ENCODE results near the gene PTPRT.

Gene PTPRT

DNA sequence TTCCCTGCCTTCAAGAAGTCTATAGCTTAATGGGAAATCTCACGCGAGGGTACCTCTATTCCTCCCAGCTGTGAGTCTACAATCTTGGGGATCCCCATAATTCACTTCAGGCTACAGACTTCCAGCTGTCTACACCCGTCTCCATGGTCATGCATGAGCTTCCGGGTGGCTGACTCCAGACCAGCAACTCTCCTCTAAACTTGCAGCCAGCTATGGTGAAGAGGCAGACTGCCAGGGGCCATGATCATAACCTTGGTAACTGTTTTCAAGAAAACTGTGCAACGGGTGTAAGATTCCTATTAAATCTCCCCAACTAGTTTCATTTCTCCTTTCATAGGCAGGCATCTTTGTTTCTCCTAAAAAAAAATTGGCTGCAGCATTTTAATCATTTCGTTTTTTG lies 1037.1 kb downstream of the PTPRT start:
- H3K27me3 ChIP-seq (ENCODE audit: insufficient read depth, low read length): no peaks in the 10 kb centered on the region
- H3K79me2 ChIP-seq (ENCODE audit: control insufficient read depth, insufficient read depth, low read length, unreplicated experiment): no peaks in the 10 kb centered on the region
- H3K4me1 ChIP-seq (ENCODE audit: control insufficient read depth, insufficient read depth, low read length, unreplicated experiment): no peaks in the 10 kb centered on the region
- no peak overlapping the region for H2AFZ ChIP-seq (ENCODE audit: low read length, unreplicated experiment)
- no peak overlapping the region for H3K27ac ChIP-seq (ENCODE audit: low read depth, low read length)
- no peak overlapping the region for H3K4me3 ChIP-seq (ENCODE audit: low read depth, low read length)
- no peaks in the 10 kb centered on the region for H3K36me3 ChIP-seq (ENCODE audit: insufficient read depth, low read length)

- Histone ChIP-seq H3K4me3 (ENCODE audit: low read depth, low read length) (no peak overlapping the region), H3K4me1 (ENCODE audit: control insufficient read depth, insufficient read depth, low read length, unreplicated experiment) (no peaks in the 10 kb centered on the region), H3K27me3 (ENCODE audit: insufficient read depth, low read length) (no peaks in the 10 kb centered on the region)
These were observed 1039.5 kb downstream of the PTPRT start for GRCh38 chr20:42150230-42150629.

DNA sequence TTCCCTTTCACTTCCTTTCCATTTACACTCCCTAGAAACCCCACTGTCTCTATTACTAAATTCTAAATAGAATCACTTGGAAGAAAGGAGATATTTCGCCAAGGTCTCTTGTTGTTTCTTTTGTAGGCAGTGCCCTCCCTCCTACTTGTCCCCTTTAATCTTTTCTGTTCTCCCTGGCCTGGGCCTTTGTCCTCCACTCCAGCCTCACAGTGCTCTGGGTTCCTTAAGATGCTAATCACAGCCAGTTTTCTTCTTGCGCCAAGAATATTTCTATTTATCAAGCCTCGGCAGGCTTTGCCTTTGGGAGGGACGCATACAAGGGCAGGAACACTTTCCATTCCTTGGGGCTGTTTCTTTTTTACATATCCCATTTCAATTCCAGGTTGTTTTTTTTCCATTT lies 1051.0 kb downstream of the PTPRT start:
- Histone ChIP-seq H3K4me3 (ENCODE audit: low read depth, low read length) (no peak overlapping the region), H3K27me3 (ENCODE audit: insufficient read depth, low read length) (no peaks in the 10 kb centered on the region), H3K36me3 (ENCODE audit: insufficient read depth, low read length) (no peaks in the 10 kb centered on the region), H2AFZ (ENCODE audit: low read length, unreplicated experiment) (no peak overlapping the region), H3K4me1 (ENCODE audit: control insufficient read depth, insufficient read depth, low read length, unreplicated experiment) (no peaks in the 10 kb centered on the region), H3K79me2 (ENCODE audit: control insufficient read depth, insufficient read depth, low read length, unreplicated experiment) (no peaks in the 10 kb centered on the region), H3K27ac (ENCODE audit: low read depth, low read length) (no peak overlapping the region)

More at GRCh38 chr20:42150230-42150629, 1039.5 kb downstream of the PTPRT start:
- no peak overlapping the region for H2AFZ ChIP-seq (ENCODE audit: low read length, unreplicated experiment)
- H3K36me3 ChIP-seq (ENCODE audit: insufficient read depth, low read length): no peaks in the 10 kb centered on the region
- H3K27ac ChIP-seq (ENCODE audit: low read depth, low read length): no peak overlapping the region
- H3K79me2 ChIP-seq (ENCODE audit: control insufficient read depth, insufficient read depth, low read length, unreplicated experiment): no peaks in the 10 kb centered on the region

DNA sequence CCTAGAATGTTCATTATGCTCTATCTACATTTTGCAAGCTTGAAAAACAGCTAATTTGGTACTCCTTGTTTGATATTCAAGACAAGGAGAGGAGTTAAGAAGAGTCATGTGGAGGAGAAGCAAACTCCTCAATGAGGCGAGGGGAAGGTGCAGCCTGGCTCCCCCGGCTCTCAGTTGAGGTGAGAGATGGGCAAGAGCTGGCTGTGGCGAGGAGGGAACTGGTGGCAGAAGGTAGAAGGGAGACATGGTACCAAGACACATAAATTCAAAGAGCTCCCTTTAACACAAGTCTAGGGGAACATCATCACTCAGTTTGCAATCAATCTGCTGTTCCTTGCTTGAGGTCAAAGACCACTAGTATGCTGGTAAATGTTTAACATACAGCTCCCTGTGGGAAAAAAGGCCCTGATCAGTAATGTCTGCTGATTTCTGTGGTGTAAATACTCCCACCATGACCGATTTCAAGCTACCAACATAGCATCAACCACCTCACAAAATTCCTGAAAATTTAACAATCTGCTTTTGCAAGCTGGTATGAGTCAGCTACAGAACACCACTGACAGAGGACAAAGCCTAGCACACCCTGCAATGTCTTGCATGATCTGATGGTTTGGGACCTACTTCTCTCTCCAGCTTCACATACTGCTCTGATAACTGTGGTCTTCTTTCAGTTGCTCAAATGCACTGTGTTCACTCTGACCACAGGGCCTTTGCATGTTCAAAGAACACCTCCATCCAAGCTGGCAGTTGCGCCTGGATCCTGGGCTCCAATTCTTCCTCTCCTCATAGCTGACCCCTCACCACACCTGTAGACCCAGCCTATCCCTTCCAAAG lies 1055.2 kb downstream of the PTPRT start:
- no peaks in the 10 kb centered on the region for H3K27me3 ChIP-seq (ENCODE audit: insufficient read depth, low read length)

GRCh38 chr20:42130810-42131596 lies 1058.7 kb downstream of the PTPRT start:
- Histone ChIP-seq H3K4me1 (ENCODE audit: control insufficient read depth, insufficient read depth, low read length, unreplicated experiment) (no peaks in the 10 kb centered on the region), H3K79me2 (ENCODE audit: control insufficient read depth, insufficient read depth, low read length, unreplicated experiment) (no peaks in the 10 kb centered on the region), H3K27ac (ENCODE audit: low read depth, low read length) (no peak overlapping the region), H3K27me3 (ENCODE audit: insufficient read depth, low read length) (no peaks in the 10 kb centered on the region), H3K36me3 (ENCODE audit: insufficient read depth, low read length) (no peaks in the 10 kb centered on the region), H3K4me3 (ENCODE audit: low read depth, low read length) (no peak overlapping the region), H2AFZ (ENCODE audit: low read length, unreplicated experiment) (no peak overlapping the region)

More for the DNA sequence above, 1055.2 kb downstream of the PTPRT start:
- Histone ChIP-seq H3K36me3 (ENCODE audit: insufficient read depth, low read length) (no peaks in the 10 kb centered on the region), H3K79me2 (ENCODE audit: control insufficient read depth, insufficient read depth, low read length, unreplicated experiment) (no peaks in the 10 kb centered on the region), H3K4me1 (ENCODE audit: control insufficient read depth, insufficient read depth, low read length, unreplicated experiment) (no peaks in the 10 kb centered on the region), H2AFZ (ENCODE audit: low read length, unreplicated experiment) (no peak overlapping the region), H3K4me3 (ENCODE audit: low read depth, low read length) (no peak overlapping the region), H3K27ac (ENCODE audit: low read depth, low read length) (no peak overlapping the region)

DNA sequence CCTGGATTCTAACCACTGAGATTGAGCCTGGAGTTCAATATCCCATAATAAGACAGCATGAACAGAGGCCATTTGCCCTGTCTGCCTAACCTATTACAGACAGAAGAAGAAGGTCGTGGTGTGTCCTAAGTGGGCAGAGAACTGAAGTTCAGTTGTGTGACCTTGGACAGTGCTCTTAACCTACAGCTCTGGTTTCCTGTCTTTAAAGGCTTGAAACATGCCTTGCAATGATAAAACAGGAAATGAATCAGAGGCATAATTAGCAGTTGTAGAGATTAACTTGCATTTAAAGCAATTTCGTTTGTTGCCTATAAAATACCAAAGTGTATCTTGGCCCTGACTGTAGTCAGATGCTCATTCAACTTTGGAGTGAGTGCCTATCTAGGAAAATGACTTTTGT lies 1064.3 kb downstream of the PTPRT start:
- H3K27ac ChIP-seq (ENCODE audit: low read depth, low read length): no peak overlapping the region
- no peak overlapping the region for H2AFZ ChIP-seq (ENCODE audit: low read length, unreplicated experiment)
- no peak overlapping the region for H3K4me3 ChIP-seq (ENCODE audit: low read depth, low read length)
- no peaks in the 10 kb centered on the region for H3K79me2 ChIP-seq (ENCODE audit: control insufficient read depth, insufficient read depth, low read length, unreplicated experiment)
- no peaks in the 10 kb centered on the region for H3K27me3 ChIP-seq (ENCODE audit: insufficient read depth, low read length)
- no peaks in the 10 kb centered on the region for H3K4me1 ChIP-seq (ENCODE audit: control insufficient read depth, insufficient read depth, low read length, unreplicated experiment)
- no peaks in the 10 kb centered on the region for H3K36me3 ChIP-seq (ENCODE audit: insufficient read depth, low read length)

DNA sequence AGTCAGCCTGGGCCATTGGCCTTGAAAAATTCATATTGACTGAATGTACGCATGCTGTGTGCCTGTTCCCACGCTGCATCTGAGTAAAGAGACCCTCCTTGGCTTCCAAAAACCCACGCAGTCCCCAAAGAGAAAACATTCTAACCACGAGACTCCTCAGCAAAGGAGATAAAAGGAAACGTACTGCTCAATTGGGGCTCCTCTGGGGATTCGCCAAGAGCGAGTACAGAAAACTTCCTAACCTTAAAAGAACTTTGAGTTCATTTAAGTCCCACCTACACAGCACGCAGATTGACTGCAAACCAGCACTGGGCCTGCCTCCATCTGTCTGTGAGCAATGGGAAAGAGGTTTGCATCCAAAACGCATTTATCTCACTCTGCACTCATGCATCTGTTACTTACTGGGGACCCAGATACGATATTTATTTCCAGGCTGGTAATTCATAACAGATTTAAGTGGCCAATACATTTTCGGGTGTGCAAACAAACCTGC lies 1065.7 kb downstream of the PTPRT start:
- no peaks in the 10 kb centered on the region for H3K79me2 ChIP-seq (ENCODE audit: control insufficient read depth, insufficient read depth, low read length, unreplicated experiment)
- H3K36me3 ChIP-seq (ENCODE audit: insufficient read depth, low read length): no peaks in the 10 kb centered on the region
- no peak overlapping the region for H3K27ac ChIP-seq (ENCODE audit: low read depth, low read length)
- no peak overlapping the region for H2AFZ ChIP-seq (ENCODE audit: low read length, unreplicated experiment)
- no peaks in the 10 kb centered on the region for H3K4me1 ChIP-seq (ENCODE audit: control insufficient read depth, insufficient read depth, low read length, unreplicated experiment)
- H3K27me3 ChIP-seq (ENCODE audit: insufficient read depth, low read length): no peaks in the 10 kb centered on the region
- H3K4me3 ChIP-seq (ENCODE audit: low read depth, low read length): no peak overlapping the region

- H3K27me3 ChIP-seq (ENCODE audit: insufficient read depth, low read length): no peaks in the 10 kb centered on the region
- no peaks in the 10 kb centered on the region for H3K36me3 ChIP-seq (ENCODE audit: insufficient read depth, low read length)
- no peak overlapping the region for H3K4me3 ChIP-seq (ENCODE audit: low read depth, low read length)
- H2AFZ ChIP-seq (ENCODE audit: low read length, unreplicated experiment): no peak overlapping the region
- H3K27ac ChIP-seq (ENCODE audit: low read depth, low read length): no peak overlapping the region
- no peaks in the 10 kb centered on the region for H3K79me2 ChIP-seq (ENCODE audit: control insufficient read depth, insufficient read depth, low read length, unreplicated experiment)
- H3K4me1 ChIP-seq (ENCODE audit: control insufficient read depth, insufficient read depth, low read length, unreplicated experiment): no peaks in the 10 kb centered on the region
These were observed 1071.1 kb downstream of the PTPRT start for GRCh38 chr20:42118409-42119125.

GRCh38 chr20:42118001-42118400 lies 1071.7 kb downstream of the PTPRT start:
- Histone ChIP-seq H3K4me3 (ENCODE audit: low read depth, low read length) (no peak overlapping the region), H3K27ac (ENCODE audit: low read depth, low read length) (no peak overlapping the region), H3K36me3 (ENCODE audit: insufficient read depth, low read length) (no peaks in the 10 kb centered on the region), H3K27me3 (ENCODE audit: insufficient read depth, low read length) (no peaks in the 10 kb centered on the region), H3K79me2 (ENCODE audit: control insufficient read depth, insufficient read depth, low read length, unreplicated experiment) (no peaks in the 10 kb centered on the region), H3K4me1 (ENCODE audit: control insufficient read depth, insufficient read depth, low read length, unreplicated experiment) (no peaks in the 10 kb centered on the region), H2AFZ (ENCODE audit: low read length, unreplicated experiment) (no peak overlapping the region)

DNA sequence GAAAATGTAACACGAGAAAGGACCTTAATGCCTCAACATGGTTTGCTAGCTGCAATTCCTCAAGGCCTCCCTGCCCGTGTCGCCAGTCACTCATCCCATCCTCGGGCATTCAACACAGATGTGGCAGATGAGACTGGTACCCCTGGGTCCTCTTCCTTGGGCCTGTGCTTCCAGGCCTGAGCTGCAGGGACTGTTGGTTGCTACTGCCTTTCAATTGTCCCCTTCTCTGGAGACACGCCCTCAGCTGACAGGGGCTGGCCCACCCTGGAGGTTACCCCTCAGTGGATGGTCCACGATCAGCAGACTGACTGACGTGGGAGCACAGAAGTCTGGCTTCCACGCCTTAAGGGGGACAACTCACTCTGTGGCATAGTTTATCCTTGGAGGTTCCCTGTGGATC lies 1076.5 kb downstream of the PTPRT start:
- H3K4me1 ChIP-seq (ENCODE audit: control insufficient read depth, insufficient read depth, low read length, unreplicated experiment): no peaks in the 10 kb centered on the region
- H3K36me3 ChIP-seq (ENCODE audit: insufficient read depth, low read length): no peaks in the 10 kb centered on the region
- no peaks in the 10 kb centered on the region for H3K79me2 ChIP-seq (ENCODE audit: control insufficient read depth, insufficient read depth, low read length, unreplicated experiment)
- no peak overlapping the region for H2AFZ ChIP-seq (ENCODE audit: low read length, unreplicated experiment)
- no peak overlapping the region for H3K27ac ChIP-seq (ENCODE audit: low read depth, low read length)
- no peaks in the 10 kb centered on the region for H3K27me3 ChIP-seq (ENCODE audit: insufficient read depth, low read length)
- no peak overlapping the region for H3K4me3 ChIP-seq (ENCODE audit: low read depth, low read length)
